Rectal smooth muscle tissue (tissue), 1 donor: ENCODE measurements around the gene RIMKLA.

Experiments
- H3K27ac ChIP-seq: one replicate; pipeline ENCODE4 v1.7.0; 2013; ENCODE audit warnings: low read depth, low read length, inconsistent platforms
- H3K27me3 ChIP-seq: one replicate; pipeline ENCODE4 v1.7.0; 2013; ENCODE audit warnings: low read length; ENCODE audit not compliant: control insufficient read depth, insufficient read depth
- H3K36me3 ChIP-seq: one replicate; pipeline ENCODE4 v1.7.0; 2013; ENCODE audit warnings: low read length; ENCODE audit not compliant: control insufficient read depth, insufficient read depth
- H3K4me1 ChIP-seq: one replicate; pipeline ENCODE4 v1.7.0; 2013; ENCODE audit warnings: low read length; ENCODE audit not compliant: control insufficient read depth, insufficient read depth
- H3K4me3 ChIP-seq: one replicate; pipeline ENCODE4 v1.7.0; 2013; ENCODE audit warnings: low read length
- H3K9ac ChIP-seq: one replicate; pipeline ENCODE4 v1.7.0; 2013; ENCODE audit warnings: low read length

Gene RIMKLA

GRCh38 chr1:42449256-42449655 lies 68.7 kb downstream of the RIMKLA start:
- H3K36me3 ChIP-seq: no peaks in the 10 kb centered on the region
- no peak overlapping the region for H3K4me3 ChIP-seq
- H3K27me3 ChIP-seq: no peaks in the 10 kb centered on the region
- no peaks in the 10 kb centered on the region for H3K4me1 ChIP-seq
- no peak overlapping the region for H3K27ac ChIP-seq
- no peak overlapping the region for H3K9ac ChIP-seq

GRCh38 chr1:42450061-42450460 lies 69.5 kb downstream of the RIMKLA start:
- Histone ChIP-seq H3K4me1 (no peaks in the 10 kb centered on the region), H3K27me3 (no peaks in the 10 kb centered on the region), H3K4me3 (no peak overlapping the region), H3K27ac (no peak overlapping the region), H3K9ac (no peak overlapping the region), H3K36me3 (no peaks in the 10 kb centered on the region)

GRCh38 chr1:42453386-42453785 lies 72.8 kb downstream of the RIMKLA start:
- Histone ChIP-seq H3K4me1 (peaks cover 5% of the 10 kb centered on the region), H3K27me3 (no peaks in the 10 kb centered on the region), H3K27ac (no peak overlapping the region), H3K4me3 (no peak overlapping the region), H3K9ac (no peak overlapping the region), H3K36me3 (no peaks in the 10 kb centered on the region)

- Histone ChIP-seq H3K4me1 (peaks cover 5% of the 10 kb centered on the region), H3K27ac (no peak overlapping the region), H3K4me3 (no peak overlapping the region), H3K36me3 (no peaks in the 10 kb centered on the region), H3K9ac (no peak overlapping the region), H3K27me3 (no peaks in the 10 kb centered on the region)
Measured at GRCh38 chr1:42454403-42454802, 73.8 kb downstream of the RIMKLA start.

GRCh38 chr1:42456010-42456753 lies 75.6 kb downstream of the RIMKLA start, which contains the start of the genes PPCS and ZMYND12:
Gene PPCS (plus strand): TSS chr1:42456543. CDS start chr1:42456566, 23 bp downstream.
Gene ZMYND12 (minus strand): TSS chr1:42456022. CDS start chr1:42455997, 25 bp downstream.
- Histone ChIP-seq H3K36me3 (no peaks in the 10 kb centered on the region), H3K4me1 (peaks cover 5% of the 10 kb centered on the region), H3K27ac (peak within 1 kb of the TSS; percentile 93), H3K27me3 (no peaks in the 10 kb centered on the region), H3K4me3 (peak within 1 kb of the TSS; percentile 97), H3K9ac (peak within 1 kb of the TSS; percentile 88)

GRCh38 chr1:42456754-42457089 lies 76.1 kb downstream of the RIMKLA start:
- Histone ChIP-seq H3K4me3 (peak overlapping the region; percentile 97), H3K27me3 (no peaks in the 10 kb centered on the region), H3K36me3 (no peaks in the 10 kb centered on the region), H3K4me1 (peaks cover 5% of the 10 kb centered on the region), H3K27ac (peak overlapping the region; percentile 93), H3K9ac (peak overlapping the region; percentile 88)

GRCh38 chr1:42461196-42461595 lies 80.6 kb downstream of the RIMKLA start:
- Histone ChIP-seq H3K36me3 (no peaks in the 10 kb centered on the region), H3K27me3 (no peaks in the 10 kb centered on the region), H3K4me1 (peaks cover 10% of the 10 kb centered on the region), H3K4me3 (no peak overlapping the region), H3K9ac (no peak overlapping the region), H3K27ac (no peak overlapping the region)

GRCh38 chr1:42462828-42463763 lies 82.5 kb downstream of the RIMKLA start, which contains the start of gene CCDC30:
Gene CCDC30 (plus strand): TSS chr1:42463286. CDS start chr1:42480552, 17,266 bp downstream.
- Histone ChIP-seq H3K4me3 (peak within 1 kb of the TSS; percentile 82), H3K9ac (no peak within 1 kb of the TSS)

GRCh38 chr1:42463921-42464320 lies 83.3 kb downstream of the RIMKLA start:
- H3K4me3 ChIP-seq: peak overlapping the region; percentile 82
- H3K9ac ChIP-seq: no peak overlapping the region
- H3K36me3 ChIP-seq: no peaks in the 10 kb centered on the region
- no peaks in the 10 kb centered on the region for H3K27me3 ChIP-seq
- H3K27ac ChIP-seq: no peak overlapping the region
- peaks cover 5% of the 10 kb centered on the region for H3K4me1 ChIP-seq

More at GRCh38 chr1:42462828-42463763, 82.5 kb downstream of the RIMKLA start, which contains the start of gene CCDC30:
- no peak within 1 kb of the TSS for H3K27ac ChIP-seq
- peaks cover 5% of the 10 kb centered on the region for H3K4me1 ChIP-seq
- no peaks in the 10 kb centered on the region for H3K36me3 ChIP-seq
- H3K27me3 ChIP-seq: no peaks in the 10 kb centered on the region

GRCh38 chr1:42466030-42466429 lies 85.4 kb downstream of the RIMKLA start:
- H3K27ac ChIP-seq: no peak overlapping the region
- no peaks in the 10 kb centered on the region for H3K27me3 ChIP-seq
- H3K4me3 ChIP-seq: no peak overlapping the region
- H3K4me1 ChIP-seq: peaks cover 5% of the 10 kb centered on the region
- H3K36me3 ChIP-seq: no peaks in the 10 kb centered on the region
- no peak overlapping the region for H3K9ac ChIP-seq

- no peak overlapping the region for H3K9ac ChIP-seq
- no peaks in the 10 kb centered on the region for H3K27me3 ChIP-seq
- H3K4me3 ChIP-seq: no peak overlapping the region
- H3K4me1 ChIP-seq: no peaks in the 10 kb centered on the region
- H3K27ac ChIP-seq: no peak overlapping the region
- no peaks in the 10 kb centered on the region for H3K36me3 ChIP-seq
Measured at GRCh38 chr1:42469727-42470126, 89.1 kb downstream of the RIMKLA start.
